Activated CD8-positive, alpha-beta memory T cell treated with anti-CD3 and anti-CD28 coated beads, Interleukin-2, amount 50 U/mL, for 4 hours (primary cell): ENCODE data around the gene YPEL1.
A peak's percentile ranks its signal among the peaks of the same experiment; 100 is the strongest.

Experiments used
- DNase-seq: peaks from one replicate; pipeline ENCODE4 v3.0.0-alpha.2; 2020

Gene YPEL1

DNA sequence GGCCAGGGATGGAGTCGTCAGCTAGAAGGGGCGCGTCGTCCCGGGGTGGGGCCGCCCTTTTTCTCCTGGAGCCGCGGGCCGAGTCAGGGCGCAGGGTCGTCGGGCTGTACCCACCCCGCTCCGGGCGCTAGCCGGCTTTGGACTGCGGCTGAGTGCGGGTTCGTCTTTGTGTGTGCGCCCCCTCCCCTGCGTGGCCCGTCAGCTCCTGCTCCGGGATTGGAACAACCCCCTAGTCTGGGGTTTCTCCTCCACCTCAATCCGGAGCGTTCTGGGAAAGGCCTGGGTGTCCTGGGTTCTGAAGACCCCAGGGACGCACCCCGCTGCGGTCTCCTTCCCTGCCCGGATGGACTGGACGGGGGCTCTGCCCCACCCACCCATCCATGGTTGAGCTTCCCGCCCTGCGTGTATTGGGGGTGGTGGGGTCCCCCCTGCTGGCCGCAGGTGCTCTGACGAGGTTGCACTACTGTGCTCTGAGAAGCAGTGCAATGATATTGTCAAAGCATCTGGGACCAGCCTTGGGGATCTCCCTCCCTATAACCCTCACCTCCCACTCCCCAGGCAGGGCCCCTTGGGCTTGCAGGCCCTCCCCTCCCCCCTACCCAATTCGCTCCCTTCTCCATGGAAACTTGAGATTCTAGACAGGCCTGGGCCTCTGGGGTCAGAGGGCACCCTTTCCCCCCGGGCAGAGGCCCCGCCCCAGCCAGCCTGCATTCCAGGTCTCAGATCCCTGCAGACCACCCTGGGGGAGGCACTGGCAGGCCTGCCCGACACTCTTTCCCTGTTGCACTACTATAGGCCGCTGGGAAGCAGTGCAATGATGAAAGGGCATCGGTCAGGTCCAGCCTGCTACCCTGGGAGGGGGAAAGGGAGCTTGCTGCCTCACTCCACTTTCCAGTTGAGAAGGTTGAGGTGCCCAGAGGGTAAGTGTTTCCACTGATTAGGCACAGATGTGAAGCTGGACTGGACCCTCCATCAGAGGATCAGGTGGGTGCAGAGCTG, 82.7 kb downstream of the YPEL1 start:
- DNase-seq = no peak

DNA sequence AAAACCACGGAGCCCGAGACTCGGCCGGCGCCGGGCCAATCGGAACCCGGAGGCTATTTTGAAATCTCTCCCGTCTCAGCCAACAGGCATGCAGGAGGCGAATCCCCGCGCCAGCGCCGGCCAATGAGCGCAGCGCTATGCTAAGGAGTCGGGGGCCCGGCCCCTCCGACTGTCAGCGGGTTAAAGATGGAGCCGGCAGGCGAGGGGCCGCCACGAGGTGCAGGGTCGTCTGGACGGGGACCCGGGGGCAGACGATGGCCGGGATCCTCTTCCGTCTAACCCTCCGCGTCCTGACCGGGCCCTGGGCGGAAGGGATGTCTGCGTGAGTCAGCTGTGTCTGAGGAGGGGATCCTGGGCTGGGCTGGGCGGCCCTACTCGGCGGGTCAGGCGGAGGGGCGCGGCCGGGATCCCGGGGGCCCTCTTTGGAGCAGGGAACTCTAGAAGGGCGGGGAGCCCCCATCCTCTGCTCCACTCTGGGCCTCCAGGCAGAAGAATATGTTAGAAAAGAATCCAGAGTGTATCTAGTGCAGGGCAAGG, 83.5 kb downstream of the YPEL1 start:
- DNase-seq = peak; percentile 78

DNA sequence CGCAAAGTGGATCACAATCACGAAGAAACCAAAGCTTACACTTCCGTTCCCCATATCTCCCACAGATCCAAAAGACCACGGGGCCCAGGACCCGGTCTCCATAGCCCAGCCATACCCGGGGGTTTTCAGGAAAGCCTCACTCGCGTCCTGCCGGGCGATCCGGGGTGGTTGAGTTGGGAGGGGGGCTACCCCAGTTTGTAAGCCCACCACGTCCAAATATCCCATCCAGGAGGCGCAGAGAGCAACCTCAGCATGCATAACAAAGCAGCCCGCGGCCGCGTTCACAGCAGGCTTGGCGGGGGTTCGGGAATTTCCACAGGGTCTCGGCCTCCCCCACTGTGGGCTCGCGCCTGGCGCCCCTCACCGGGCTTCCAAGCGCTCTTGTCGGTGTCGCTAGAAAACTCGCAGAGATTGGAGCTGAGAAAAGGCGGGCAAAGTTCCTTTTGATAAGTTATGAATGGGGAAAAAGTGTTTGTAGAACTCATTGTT, 84.0 kb downstream of the YPEL1 start:
- DNase-seq = no peak

DNA sequence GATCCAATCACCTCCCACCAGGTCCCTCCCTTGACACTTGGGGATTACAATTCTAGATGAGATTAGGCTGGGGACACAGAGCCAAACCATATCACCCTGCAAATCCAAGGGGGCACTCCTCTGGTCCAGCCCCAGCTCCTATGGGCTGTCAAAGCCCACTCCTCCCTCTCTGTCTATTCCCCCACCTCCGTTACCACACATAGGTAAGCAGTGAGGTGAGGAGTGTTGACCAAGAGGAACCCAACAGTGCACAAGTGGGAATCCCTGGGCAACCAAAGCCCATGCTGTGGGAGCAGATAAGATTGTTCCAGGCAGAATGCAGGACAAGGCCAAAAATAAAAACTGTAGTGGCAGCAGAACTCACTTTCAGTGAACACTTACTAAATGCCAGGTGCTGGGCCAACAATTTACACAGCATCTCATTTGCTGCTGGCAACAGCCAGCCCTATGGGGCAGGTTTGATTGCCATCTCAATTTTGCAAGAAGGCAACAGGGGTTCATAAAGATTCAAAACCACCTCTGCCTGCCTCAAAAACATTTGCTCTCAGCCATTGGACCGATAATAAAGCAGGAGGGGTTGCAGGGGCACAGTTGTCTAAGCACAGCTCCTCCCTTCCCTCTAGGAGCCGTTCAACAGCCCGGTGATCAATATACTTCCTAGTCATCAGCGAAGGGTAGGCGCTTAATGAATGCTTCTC, 84.6 kb downstream of the YPEL1 start:
- no peak for DNase-seq

DNA sequence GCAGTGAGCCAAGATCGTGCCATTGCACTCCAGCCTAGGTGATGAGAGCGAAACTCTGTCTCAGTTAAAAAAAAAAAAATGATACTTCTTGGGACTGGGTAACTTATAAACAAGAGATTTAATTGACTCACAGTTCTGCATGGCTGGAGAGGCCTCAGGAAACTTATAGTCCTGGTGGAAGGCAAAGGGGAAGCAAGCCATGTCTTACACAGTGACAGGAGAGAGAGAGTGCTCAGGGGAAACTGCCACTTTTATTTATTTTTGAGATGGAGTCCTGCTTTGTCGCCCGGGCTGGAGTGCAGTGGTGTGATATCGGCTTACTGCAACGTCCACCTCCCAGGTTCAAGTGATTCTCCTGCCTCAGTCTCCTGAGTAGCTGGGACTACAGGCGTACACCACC, 85.3 kb downstream of the YPEL1 start:
- no peak for DNase-seq
